Lung (tissue), 12 donors: ENCODE data around the gene PLAGL1. TPM values are rescaled to one million over a fixed set of nuclear protein-coding genes. Genes with fewer than 3 reads are reported as not detected.
A peak's percentile ranks its signal among the peaks of the same experiment; 100 is the strongest.
"Not testable (repeated sequence)": the region's sequence is repeated elsewhere in the genome, so short reads cannot be mapped to it uniquely, and the experiment has no call there.

Experiments
- ATAC-seq: fragments of 200-7000 bp; cut with Tn5 transposase; one replicate; pipeline ENCODE4 v1.9.1; 2020; ENCODE audit warnings: moderate number of reproducible peaks; ENCODE audit not compliant: insufficient read depth, low FRiP score
- DNase-seq, 3 donors: peaks; one replicate each; pipeline ENCODE4 v3.0.0-alpha.2; 2013 to 2017
- H3K27ac ChIP-seq, 2 donors: one replicate each; pipeline ENCODE4 v1.5.1; 2013; ENCODE audit warnings: mild to moderate bottlenecking in 2 of 2, moderate library complexity in 2 of 2, control low read depth in 1 of 2, inconsistent platforms in 1 of 2, low read depth in 1 of 2, low read length in 1 of 2
- H3K27me3 ChIP-seq, 3 donors: one replicate each; pipeline ENCODE4 v1.5.1; 2013; ENCODE audit warnings: low read length in 2 of 3; ENCODE audit not compliant: control insufficient read depth in 3 of 3, insufficient read depth in 3 of 3
- H3K36me3 ChIP-seq, 4 donors: one replicate each; pipeline ENCODE4 v1.5.1; 2013; ENCODE audit warnings: low read length in 4 of 4, mild to moderate bottlenecking in 1 of 4, moderate library complexity in 1 of 4; ENCODE audit not compliant: control insufficient read depth in 4 of 4, insufficient read depth in 4 of 4
- H3K4me1 ChIP-seq, 5 donors: one replicate each; pipeline ENCODE4 v1.5.1; 2013; ENCODE audit warnings: low read length in 5 of 5, mild to moderate bottlenecking in 2 of 5, moderate library complexity in 1 of 5; ENCODE audit not compliant: control insufficient read depth in 5 of 5, insufficient read depth in 5 of 5
- H3K4me3 ChIP-seq: one replicate; pipeline ENCODE4 v1.5.1; 2013; ENCODE audit warnings: mild to moderate bottlenecking, control low read depth, moderate library complexity
- H3K9ac ChIP-seq, 2 donors: one replicate each; pipeline ENCODE4 v1.5.1; 2013; ENCODE audit warnings: low read length in 2 of 2, control low read depth in 1 of 2; ENCODE audit not compliant: insufficient read depth in 1 of 2
- H3K9me3 ChIP-seq, 4 donors: one replicate each; pipeline ENCODE4 v1.5.1; 2013; ENCODE audit warnings: low read length in 3 of 4, mild to moderate bottlenecking in 1 of 4, moderate library complexity in 1 of 4; ENCODE audit not compliant: control insufficient read depth in 4 of 4, insufficient read depth in 3 of 4
- CTCF ChIP-seq: IDR thresholded peaks from 2 replicates; pipeline ENCODE4 v1.5.1; 2012; ENCODE audit warnings: mild to moderate bottlenecking; ENCODE audit errors: control extremely low read depth, extremely low read depth
- WGBS, 2 donors: extraction: QIAGEN DNeasy Blood & Tissue Kit; methylation state at CpG; one replicate each; pipeline ENCODE4 v1.1.7; 2013; 5-methylcytosine and 5-hydroxymethylcytosine counted together
- polyA plus RNA-seq, 2 donors: library from polyadenylated mRNA; stranded (reverse); fragments of 200-250 nt; gene quantifications; one replicate each; pipeline ENCODE4 v1.2.1, GENCODE V29; 2013
- total RNA-seq, 2 donors: library from RNA; depleted of rRNA in 1 of 2; stranded (reverse); fragments of >200 nt in 1 of 2; gene quantifications; one replicate each; pipeline ENCODE4 v1.2.1, GENCODE V29; 2014 to 2021
- donor health status: control.
- donor health status: control.
- donor health status: Bipolar disorder and iron deficiency.
- donor health status: healthy.
- donor health status: DM: yes; HTN: yes; CAD: no.

PLAGL1 gene
- total and polyA plus RNA-seq, 4 donors = 15.5 to 86.9 (median 29.7) TPM

GRCh38 chr6:144013486-144013909 lies 5.4 kb upstream of the PLAGL1 start:
- no peaks in the 10 kb centered on the region for H3K9me3 ChIP-seq
- H3K4me3 ChIP-seq = no peak overlapping the region
- H3K9ac ChIP-seq = no peak overlapping the region
- DNase-seq (peak; percentile 86 to 91 (median 90)), ATAC-seq (no peak)
- peak; percentile 78 for TF ChIP-seq CTCF
- H3K36me3 ChIP-seq = no peaks in the 10 kb centered on the region
- H3K4me1 ChIP-seq = peaks cover 0 to 3% (median 0%) of the 10 kb centered on the region in 5 donors
- H3K27ac ChIP-seq = no peak overlapping the region
- no peaks in the 10 kb centered on the region for H3K27me3 ChIP-seq
- 14 to 16% methylated on average over 8 of the region's 8 CpGs for WGBS, 2 donors

- TF ChIP-seq CTCF = no peak
- no peaks in the 10 kb centered on the region for H3K27me3 ChIP-seq
- no peaks in the 10 kb centered on the region for H3K9me3 ChIP-seq
- no peaks in the 10 kb centered on the region for H3K36me3 ChIP-seq
- WGBS, 2 donors = 91 to 93% methylated on average over 1 of the region's 1 CpG
- H3K27ac ChIP-seq = no peak overlapping the region
- no peak overlapping the region for H3K4me3 ChIP-seq
- H3K4me1 ChIP-seq = peaks cover 0 to 3% (median 0%) of the 10 kb centered on the region in 5 donors
- ATAC-seq (no peak), DNase-seq (no peak)
- H3K9ac ChIP-seq = no peak overlapping the region
Measured at GRCh38 chr6:144012534-144012933, 4.5 kb upstream of the PLAGL1 start.

- H3K27me3 ChIP-seq, H3K27ac ChIP-seq, ATAC-seq, H3K4me3 ChIP-seq, H3K9ac ChIP-seq, H3K36me3 ChIP-seq, H3K4me1 ChIP-seq, H3K9me3 ChIP-seq, DNase-seq: not testable (repeated sequence)
- WGBS, 2 donors = 90 to 96% methylated on average over 2 of the region's 2 CpGs
Measured at GRCh38 chr6:144009628-144010027, 1.6 kb upstream of the PLAGL1 start.

- no peak overlapping the region for H3K27ac ChIP-seq
- no peak for TF ChIP-seq CTCF
- no peak for ATAC-seq
- no peaks in the 10 kb centered on the region for H3K36me3 ChIP-seq
- DNase-seq = no peak
- peaks cover 0 to 3% (median 0%) of the 10 kb centered on the region in 5 donors for H3K4me1 ChIP-seq
- no peaks in the 10 kb centered on the region for H3K27me3 ChIP-seq
- H3K9ac ChIP-seq = no peak overlapping the region
- no peaks in the 10 kb centered on the region for H3K9me3 ChIP-seq
- 88% methylated on average over 9 of the region's 9 CpGs for WGBS, 2 donors
- H3K4me3 ChIP-seq = no peak overlapping the region
Measured at GRCh38 chr6:144008846-144009245, 787 bp upstream of the PLAGL1 start.
